ENCODE data around the gene TTYH2. TPM values are rescaled to one million over a fixed set of nuclear protein-coding genes. Genes with fewer than 3 reads are reported as not detected.
A peak's percentile ranks its signal among the peaks of the same experiment; 100 is the strongest.

The TTYH2 gene
- total RNA-seq, 1 donor from 2014 or later, result 3.8 TPM

- Mint-ChIP-seq H3K4me1 (peaks cover 59% of the 10 kb centered on the region), H3K27ac (peak overlapping the region; percentile 89), H3K4me3 (no peak overlapping the region), H3K27me3 (no peaks in the 10 kb centered on the region), H3K36me3 (ENCODE audit: low read depth) (peaks cover 45% of the 10 kb centered on the region), H3K9me3 (no peaks in the 10 kb centered on the region)
- intact Hi-C loops (cut with micrococcal nuclease), result loop anchor here (2.0 to 5.0 kb wide), 2 partner anchors 149 to 661 kb away; partner anchors contain the start of genes BTBD17 and FDXR
- CTCF ChIA-PET, result interaction anchor here (0.7 to 1.3 kb wide), 4 partner anchors 12 to 280 kb away, joined by 3 to 7 read pairs (median 3); no protein-coding TSS in a partner anchor
- TF ChIP-seq CTCF (IDR thresholded peaks at IDR 0.05), result no peak
- ATAC-seq (ENCODE audit: low read depth) (no peak), DNase-seq (no peak)
- POLR2A ChIA-PET, result interaction anchor here (1.1 kb wide), 1 partner anchor 8 kb away, joined by 7 read pairs; the partner anchor contains the start of gene RPL38
Observed at GRCh38 chr17:74211141-74211911, 2.0 kb upstream of the TTYH2 start.

- Mint-ChIP-seq H3K4me1 (peaks cover 56% of the 10 kb centered on the region), H3K9me3 (no peaks in the 10 kb centered on the region), H3K4me3 (peak overlapping the region; percentile 86), H3K36me3 (ENCODE audit: low read depth) (peaks cover 42% of the 10 kb centered on the region), H3K27me3 (no peaks in the 10 kb centered on the region), H3K27ac (peak overlapping the region; percentile 89)
- intact Hi-C loops (cut with micrococcal nuclease), result loop anchor here (2.0 to 5.0 kb wide), 2 partner anchors 149 to 660 kb away; partner anchors contain the start of genes BTBD17 and FDXR
- ATAC-seq (ENCODE audit: low read depth) (no peak), DNase-seq (no peak)
- ChIA-PET POLR2A (interaction anchor here (1.1 kb wide), 1 partner anchor 9 kb away, joined by 7 read pairs; the partner anchor contains the start of gene RPL38), CTCF (no interaction called here)
- no peak for TF ChIP-seq CTCF (IDR thresholded peaks at IDR 0.05)
Observed at GRCh38 chr17:74211912-74212208, 1.5 kb upstream of the TTYH2 start.

- H3K27me3 Mint-ChIP-seq, result no peaks in the 10 kb centered on the region
- ChIA-PET CTCF (interaction anchor here (1.0 to 1.3 kb wide), 3 partner anchors 9 to 157 kb away, joined by 3 to 5 read pairs (median 3); partner anchors contain the start of gene RPL38), POLR2A (interaction anchor here (1.1 to 2.5 kb wide), 2 partner anchors 8 to 9 kb away, joined by 7 to 28 read pairs; partner anchors contain the start of gene RPL38)
- H3K9me3 Mint-ChIP-seq, result no peaks in the 10 kb centered on the region
- peaks cover 37% of the 10 kb centered on the region for H3K36me3 Mint-ChIP-seq (ENCODE audit: low read depth)
- H3K4me3 Mint-ChIP-seq, result peak overlapping the region; percentile 86
- peak overlapping the region; percentile 89 for H3K27ac Mint-ChIP-seq
- DNase-seq (peak; percentile 30), ATAC-seq (ENCODE audit: low read depth) (peak; percentile 7)
- intact Hi-C loops (cut with micrococcal nuclease), result loop anchor here (5.0 kb wide), 1 partner anchor 660 kb away; the partner anchor contains the start of gene FDXR
- no peak for TF ChIP-seq CTCF (IDR thresholded peaks at IDR 0.05)
- H3K4me1 Mint-ChIP-seq, result peaks cover 53% of the 10 kb centered on the region
Observed at GRCh38 chr17:74212209-74212912, 1.0 kb upstream of the TTYH2 start.

GRCh38 chr17:74213861-74214391 lies 555 bp downstream of the TTYH2 start:
- H3K4me1 Mint-ChIP-seq, result peaks cover 45% of the 10 kb centered on the region

More at GRCh38 chr17:74213861-74214391, 555 bp downstream of the TTYH2 start:
- ChIA-PET POLR2A (interaction anchor here (1.3 to 2.5 kb wide), 2 partner anchors 10 to 252 kb away, joined by 3 to 28 read pairs; partner anchors contain the start of genes CD300A and RPL38), CTCF (interaction anchor here (1.0 to 1.3 kb wide), 2 partner anchors 10 to 155 kb away, joined by 3 to 5 read pairs; partner anchors contain the start of gene RPL38)
- peaks cover 21% of the 10 kb centered on the region for H3K36me3 Mint-ChIP-seq (ENCODE audit: low read depth)
- H3K27me3 Mint-ChIP-seq, result no peaks in the 10 kb centered on the region
- intact Hi-C loops (cut with micrococcal nuclease), result loop anchor here (1.0 to 5.0 kb wide), 2 partner anchors 11 to 658 kb away; partner anchors contain the start of genes FDXR and RPL38
- ATAC-seq (ENCODE audit: low read depth), result no peak
- peak overlapping the region; percentile 86 for H3K4me3 Mint-ChIP-seq
- DNase-seq, result no peak
- TF ChIP-seq CTCF (IDR thresholded peaks at IDR 0.05), result no peak
- H3K27ac Mint-ChIP-seq, result no peak overlapping the region
- H3K9me3 Mint-ChIP-seq, result no peaks in the 10 kb centered on the region

Measured in activated B cell treated with CpG ODN at 0.5 μM for 24 hours (primary cell).